H9 (cell line): Measurements from ENCODE around the gene LRRC71. TPM values are rescaled to one million over a fixed set of nuclear protein-coding genes. Genes with fewer than 3 reads are reported as not detected.

Source experiments
- DNase-seq: peaks from one replicate; pipeline ENCODE4 v3.0.0-alpha.2; 2017
- H2AFZ ChIP-seq: one replicate; pipeline ENCODE4 v1.6.1; 2013; ENCODE audit warnings: mild to moderate bottlenecking, low read length, control low read depth, moderate library complexity
- H2AK5ac ChIP-seq: 2 replicates; pipeline ENCODE4 v1.6.1; 2013; ENCODE audit warnings: low read length, control low read depth, mixed read lengths; ENCODE audit not compliant: insufficient read length
- H2BK120ac ChIP-seq: one replicate; pipeline ENCODE4 v1.6.1; 2013; ENCODE audit warnings: low read depth, mild to moderate bottlenecking, low read length, control low read depth, inconsistent platforms; ENCODE audit not compliant: poor library complexity, severe bottlenecking
- H2BK12ac ChIP-seq: 2 replicates; pipeline ENCODE4 v1.6.1; 2013; ENCODE audit warnings: low read length, control low read depth, mixed read lengths, low read depth; ENCODE audit not compliant: insufficient read length
- H2BK15ac ChIP-seq: 2 replicates; pipeline ENCODE4 v1.6.1; 2013; ENCODE audit warnings: low read depth, low read length, control low read depth
- H2BK20ac ChIP-seq: one replicate; pipeline ENCODE4 v1.6.1; 2013; ENCODE audit warnings: low read depth, mild to moderate bottlenecking, low read length, control low read depth, inconsistent platforms; ENCODE audit not compliant: poor library complexity, severe bottlenecking
- H2BK5ac ChIP-seq: 2 replicates; pipeline ENCODE4 v1.6.1; 2013; ENCODE audit warnings: low read length, control low read depth, mixed read lengths; ENCODE audit not compliant: insufficient read length
- H3K14ac ChIP-seq: 2 replicates; pipeline ENCODE4 v1.6.1; 2013; ENCODE audit warnings: low read length, control low read depth; ENCODE audit not compliant: insufficient read depth
- H3K18ac ChIP-seq: 2 replicates; pipeline ENCODE4 v1.6.1; 2013; ENCODE audit warnings: low read depth, mild to moderate bottlenecking, mixed read lengths, low read length, control low read depth; ENCODE audit not compliant: insufficient read length
- H3K23ac ChIP-seq: 2 replicates; pipeline ENCODE4 v1.6.1; 2013; ENCODE audit warnings: low read length, control low read depth, mixed read lengths, low read depth; ENCODE audit not compliant: insufficient read length
- H3K23me2 ChIP-seq: 2 replicates; pipeline ENCODE4 v1.6.1; 2013; ENCODE audit warnings: low read depth, mild to moderate bottlenecking, mixed read lengths, low read length, control low read depth; ENCODE audit not compliant: insufficient read length, poor library complexity, severe bottlenecking
- H3K27ac ChIP-seq: 2 replicates; pipeline ENCODE4 v1.5.1; 2013; ENCODE audit warnings: low read length, control low read depth, mixed read lengths, low read depth; ENCODE audit not compliant: insufficient read length
- H3K27me3 ChIP-seq: 2 replicates; pipeline ENCODE4 v1.6.1; 2013; ENCODE audit warnings: low read length, control low read depth, inconsistent platforms; ENCODE audit not compliant: insufficient read depth
- H3K4ac ChIP-seq: 2 replicates; pipeline ENCODE4 v1.6.1; 2013; ENCODE audit warnings: low read depth, mild to moderate bottlenecking, control low read depth, inconsistent platforms, low read length, moderate library complexity
- H3K4me1 ChIP-seq: 2 replicates; pipeline ENCODE4 v1.6.1; 2013; ENCODE audit warnings: low read length, control low read depth, inconsistent platforms; ENCODE audit not compliant: insufficient read depth
- H3K4me2 ChIP-seq: 2 replicates; pipeline ENCODE4 v1.6.1; 2013; ENCODE audit warnings: low read length, control low read depth, mixed read lengths; ENCODE audit not compliant: insufficient read length, insufficient read depth
- H3K56ac ChIP-seq: 2 replicates; pipeline ENCODE4 v1.6.1; 2013; ENCODE audit warnings: low read depth, mild to moderate bottlenecking, mixed read lengths, low read length, control low read depth; ENCODE audit not compliant: insufficient read length
- H3K79me1 ChIP-seq: 2 replicates; pipeline ENCODE4 v1.6.1; 2013; ENCODE audit warnings: low read depth, mild to moderate bottlenecking, moderate library complexity, low read length, control low read depth, inconsistent platforms; ENCODE audit not compliant: insufficient read depth, poor library complexity, severe bottlenecking
- H3K79me2 ChIP-seq: 2 replicates; pipeline ENCODE4 v1.6.1; 2013; ENCODE audit warnings: low read length, control low read depth, inconsistent platforms; ENCODE audit not compliant: insufficient read depth
- H3K9ac ChIP-seq: 2 replicates; pipeline ENCODE4 v1.6.1; 2013; ENCODE audit warnings: low read length, control low read depth, mixed read lengths; ENCODE audit not compliant: insufficient read length; ENCODE audit errors: extremely low read depth
- H3K9me3 ChIP-seq: one replicate; pipeline ENCODE4 v1.6.1; 2013; ENCODE audit warnings: low read depth, low read length, inconsistent platforms; ENCODE audit not compliant: control insufficient read depth
- H3T11ph ChIP-seq: one replicate; pipeline ENCODE4 v1.6.1; 2013; ENCODE audit warnings: mild to moderate bottlenecking, low read length, control low read depth, inconsistent platforms
- H4K20me1 ChIP-seq: one replicate; pipeline ENCODE4 v1.6.1; 2013; ENCODE audit not compliant: control insufficient read depth, insufficient read length, insufficient read depth
- H4K5ac ChIP-seq: 2 replicates; pipeline ENCODE4 v1.6.1; 2013; ENCODE audit warnings: low read depth, mild to moderate bottlenecking, mixed read lengths, low read length, control low read depth; ENCODE audit not compliant: insufficient read length
- H4K8ac ChIP-seq: replicated peaks from 2 replicates; pipeline ENCODE4 v1.6.1; 2013; ENCODE audit warnings: low read length, control low read depth, mixed read lengths, low read depth; ENCODE audit not compliant: insufficient read length
- H4K91ac ChIP-seq: 2 replicates; pipeline ENCODE4 v1.6.1; 2013; ENCODE audit warnings: low read depth, mild to moderate bottlenecking, moderate library complexity, mixed read lengths, low read length, control low read depth; ENCODE audit not compliant: insufficient read length
- H3K27ac Mint-ChIP-seq, 3 experiments: 2 replicates in 2 of 3; 3 replicates in 1 of 3; pipeline ENCODE4 v1.8.0; 2020 to 2021; ENCODE audit warnings: mixed read lengths in 3 of 3, mild to moderate bottlenecking in 1 of 3, moderate library complexity in 1 of 3
- H3K27me3 Mint-ChIP-seq: 2 replicates; pipeline ENCODE4 v1.8.0; 2021; ENCODE audit warnings: low read depth, mild to moderate bottlenecking, moderate library complexity, mixed read lengths
- H3K36me3 Mint-ChIP-seq, 3 experiments: 2 replicates in 2 of 3; 3 replicates in 1 of 3; pipeline ENCODE4 v1.8.0; 2020 to 2021; ENCODE audit warnings: low read depth in 3 of 3, mixed read lengths in 3 of 3; ENCODE audit not compliant: insufficient read depth in 1 of 3
- H3K4me1 Mint-ChIP-seq, 2 experiments: 2 replicates each; pipeline ENCODE4 v1.8.0; 2020; ENCODE audit warnings: mixed read lengths in 2 of 2
- H3K4me3 Mint-ChIP-seq, 2 experiments: 2 replicates in 1 of 2; 3 replicates in 1 of 2; pipeline ENCODE4 v1.8.0; 2020 to 2021; ENCODE audit warnings: mild to moderate bottlenecking in 2 of 2, mixed read lengths in 2 of 2, moderate library complexity in 1 of 2
- H3K9me3 Mint-ChIP-seq, 2 experiments: 2 replicates in 1 of 2; 3 replicates in 1 of 2; pipeline ENCODE4 v1.8.0; 2020; ENCODE audit warnings: mild to moderate bottlenecking in 2 of 2, mixed read lengths in 2 of 2, moderate library complexity in 1 of 2
- WGBS: extraction: QIAGEN DNeasy Blood & Tissue Kit; methylation state at CpG from one replicate; pipeline ENCODE4 v1.1.7; 2013; ENCODE audit warnings: missing lambda C conversion rate, low lambda C conversion rate, mixed read lengths; ENCODE audit not compliant: insufficient read length; ENCODE audit errors: extremely low coverage; 5-methylcytosine and 5-hydroxymethylcytosine counted together
- total RNA-seq: library from RNA; stranded (reverse); gene quantifications from 2 replicates; pipeline ENCODE4 v1.2.1, GENCODE V29; 2021
- TF ChIP-seq, protein P1 (sequence below): fragments of 200-600 bp; sonication (generic); conservative IDR thresholded peaks from 3 replicates; pipeline ENCODE4 v1.8.0; 2021; ENCODE audit warnings: antibody characterized with exemption, mild to moderate bottlenecking

The LRRC71 gene
- total RNA-seq, 1 experiment from 2014 or later: not detected

DNA sequence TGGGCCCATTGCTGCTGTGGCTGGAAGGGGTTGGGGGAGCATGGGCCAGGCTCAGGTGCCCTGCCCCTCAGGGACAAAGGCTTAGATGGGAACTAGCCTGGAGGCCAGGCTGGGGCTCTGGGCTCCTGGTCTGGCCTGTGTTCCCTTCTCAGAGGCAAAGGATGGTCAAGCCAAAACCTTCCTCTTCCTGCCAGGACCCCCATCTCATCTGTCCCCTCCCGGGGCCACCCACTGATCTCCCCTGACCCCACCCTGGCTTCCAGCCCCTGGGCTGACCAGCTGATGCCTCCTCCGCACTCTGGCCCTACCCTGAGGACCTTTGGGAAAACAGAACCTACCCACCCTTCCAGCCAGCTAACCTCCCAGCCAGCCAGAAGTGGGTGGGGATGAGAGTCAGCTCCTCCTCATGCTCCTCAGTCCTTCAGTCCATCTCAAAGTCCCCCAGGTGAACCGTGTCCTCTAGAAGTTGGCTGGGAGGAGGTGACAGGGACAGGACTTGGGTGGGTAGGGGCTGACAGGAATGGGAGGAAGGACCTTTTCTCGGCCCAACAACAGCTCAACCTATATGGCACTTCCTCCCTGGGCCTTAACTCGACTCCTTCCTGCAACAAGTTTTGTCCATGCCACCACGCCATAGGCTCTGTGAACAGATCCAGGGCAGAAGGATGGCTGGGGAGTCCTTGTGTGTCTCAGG is 19.4 kb upstream of the LRRC71 start:
- Histone ChIP-seq H3K79me1 (no peaks in the 10 kb centered on the region), H3K9ac (no peak overlapping the region), H3K4me2 (no peak overlapping the region), H4K5ac (no peak overlapping the region), H2BK120ac (no peak overlapping the region), H2BK5ac (no peak overlapping the region), H4K8ac (no peak overlapping the region), H2BK15ac (no peak overlapping the region), H3K4me1 (no peaks in the 10 kb centered on the region), H3T11ph (no peak overlapping the region), H2AK5ac (no peak overlapping the region), H3K27ac (no peak overlapping the region), H3K14ac (no peak overlapping the region), H3K4ac (no peak overlapping the region), H3K9me3 (no peaks in the 10 kb centered on the region), H3K23me2 (no peaks in the 10 kb centered on the region), H3K79me2 (no peaks in the 10 kb centered on the region), H3K23ac (no peak overlapping the region), H2AFZ (no peak overlapping the region), H2BK20ac (no peak overlapping the region), H2BK12ac (no peak overlapping the region), H3K56ac (no peak overlapping the region), H4K20me1 (no peaks in the 10 kb centered on the region), H3K27me3 (no peaks in the 10 kb centered on the region; the same call in 1 of the 2 replicates), H3K18ac (no peak overlapping the region), H4K91ac (no peak overlapping the region)
- H3K9me3 Mint-ChIP-seq: no peaks in the 10 kb centered on the region
- DNase-seq: no peak
- TF ChIP-seq, protein P1, sequence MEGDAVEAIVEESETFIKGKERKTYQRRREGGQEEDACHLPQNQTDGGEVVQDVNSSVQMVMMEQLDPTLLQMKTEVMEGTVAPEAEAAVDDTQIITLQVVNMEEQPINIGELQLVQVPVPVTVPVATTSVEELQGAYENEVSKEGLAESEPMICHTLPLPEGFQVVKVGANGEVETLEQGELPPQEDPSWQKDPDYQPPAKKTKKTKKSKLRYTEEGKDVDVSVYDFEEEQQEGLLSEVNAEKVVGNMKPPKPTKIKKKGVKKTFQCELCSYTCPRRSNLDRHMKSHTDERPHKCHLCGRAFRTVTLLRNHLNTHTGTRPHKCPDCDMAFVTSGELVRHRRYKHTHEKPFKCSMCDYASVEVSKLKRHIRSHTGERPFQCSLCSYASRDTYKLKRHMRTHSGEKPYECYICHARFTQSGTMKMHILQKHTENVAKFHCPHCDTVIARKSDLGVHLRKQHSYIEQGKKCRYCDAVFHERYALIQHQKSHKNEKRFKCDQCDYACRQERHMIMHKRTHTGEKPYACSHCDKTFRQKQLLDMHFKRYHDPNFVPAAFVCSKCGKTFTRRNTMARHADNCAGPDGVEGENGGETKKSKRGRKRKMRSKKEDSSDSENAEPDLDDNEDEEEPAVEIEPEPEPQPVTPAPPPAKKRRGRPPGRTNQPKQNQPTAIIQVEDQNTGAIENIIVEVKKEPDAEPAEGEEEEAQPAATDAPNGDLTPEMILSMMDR: no peak
- H3K4me3 Mint-ChIP-seq: no peak overlapping the region
- peaks cover 15 to 30% of the 10 kb centered on the region in 2 experiments for H3K4me1 Mint-ChIP-seq
- H3K36me3 Mint-ChIP-seq: no peaks in the 10 kb centered on the region
- WGBS: no CpG with 5 or more reads among the region's 6 CpGs
- peaks cover 47% of the 10 kb centered on the region for H3K27me3 Mint-ChIP-seq
- no peak overlapping the region for H3K27ac Mint-ChIP-seq
